CD4-positive, alpha-beta T cell treated with Interferon alpha-2 for 1 hour (primary cell): ENCODE results near the gene SGTA.

ENCODE experiments used
- DNase-seq, 2 donors: peaks; one replicate each; pipeline ENCODE4 v3.0.0-alpha.2; 2020 to 2022

Gene SGTA

GRCh38 chr19:2744113-2744512 lies 39.0 kb downstream of the SGTA start:
- DNase-seq: no peak

- DNase-seq: no peak
These were observed 40.0 kb downstream of the SGTA start for GRCh38 chr19:2743099-2743498.

DNA sequence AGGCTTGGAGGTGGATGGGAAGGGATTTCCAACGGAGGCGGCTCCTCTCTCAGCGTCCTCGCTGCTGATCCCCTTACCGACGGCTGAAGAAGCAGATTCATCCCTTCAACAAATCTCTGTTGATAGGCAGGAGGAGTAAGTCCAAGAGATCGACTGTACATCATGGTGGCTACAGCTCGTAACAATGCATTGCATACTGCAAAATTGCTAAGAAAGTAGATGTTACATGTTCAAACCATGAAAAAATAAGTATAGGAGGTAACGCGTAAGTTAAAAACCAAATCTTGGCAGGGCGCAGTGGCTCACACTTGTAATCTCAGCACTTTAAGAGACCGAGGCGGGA lies 42.8 kb downstream of the SGTA start:
- no peak for DNase-seq

DNA sequence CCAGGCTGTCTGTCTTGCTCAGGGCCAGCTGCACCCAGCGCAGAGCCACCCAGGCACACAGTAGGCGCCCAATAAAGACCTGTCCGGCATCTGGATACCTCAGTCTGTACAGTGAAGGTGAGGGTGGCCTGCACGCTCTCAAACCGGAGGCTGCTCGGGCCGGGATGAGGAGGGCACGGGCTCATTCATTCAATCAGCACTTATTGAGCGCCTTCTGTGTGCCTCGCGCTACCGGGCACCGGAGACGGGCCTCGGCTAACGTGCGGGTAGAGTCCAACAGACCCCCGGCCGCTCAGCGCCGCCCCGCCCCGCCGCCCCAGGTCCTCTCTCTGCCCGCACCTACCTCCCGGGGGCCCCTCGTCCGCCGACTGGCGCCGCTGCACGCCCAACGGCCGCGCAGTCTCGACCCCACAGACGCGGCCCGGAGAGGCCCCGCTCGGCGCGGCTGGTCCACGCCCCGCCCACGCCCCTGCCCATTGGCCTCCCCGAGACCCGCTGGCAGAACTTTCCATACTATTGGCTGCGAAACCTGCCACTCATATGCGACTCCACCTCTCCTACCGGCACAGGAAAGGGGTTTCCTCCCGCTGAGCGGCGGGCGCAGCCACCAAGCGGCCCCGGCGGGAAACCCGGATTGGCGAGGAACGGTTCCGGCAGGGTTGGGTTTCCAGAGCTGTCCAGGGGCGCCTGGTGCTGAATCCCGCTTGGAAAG lies 43.3 kb downstream of the SGTA start, which contains the start of gene SLC39A3:
TSS of gene SLC39A3 (minus strand) at position 416 of the 712 bp plus-strand sequence. CDS start 2,760 bp downstream, outside the sequence.
- peak; percentile 98 to 100 for DNase-seq

- no peak for DNase-seq
These were observed 46.4 kb downstream of the SGTA start for GRCh38 chr19:2736550-2737190.

DNA sequence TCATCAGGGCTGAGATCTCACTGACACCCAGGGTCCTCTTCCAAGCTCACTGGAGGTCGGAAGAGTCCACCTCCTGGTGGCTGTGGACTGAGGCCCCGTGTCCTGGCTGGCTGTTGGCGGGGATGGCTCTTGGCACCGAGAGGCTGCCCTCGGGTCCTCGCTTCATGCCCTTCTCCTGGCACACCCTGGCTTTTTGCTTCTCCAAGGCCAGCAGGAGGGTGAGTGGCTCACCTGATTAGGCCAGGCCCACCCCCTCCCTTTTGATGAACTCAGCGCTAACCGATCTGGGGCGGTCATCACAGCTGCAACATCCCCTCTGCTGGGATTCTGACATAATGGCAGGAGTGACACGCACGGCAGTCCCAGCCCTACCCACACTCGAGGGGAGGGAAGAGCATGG lies 47.7 kb downstream of the SGTA start:
- no peak for DNase-seq

DNA sequence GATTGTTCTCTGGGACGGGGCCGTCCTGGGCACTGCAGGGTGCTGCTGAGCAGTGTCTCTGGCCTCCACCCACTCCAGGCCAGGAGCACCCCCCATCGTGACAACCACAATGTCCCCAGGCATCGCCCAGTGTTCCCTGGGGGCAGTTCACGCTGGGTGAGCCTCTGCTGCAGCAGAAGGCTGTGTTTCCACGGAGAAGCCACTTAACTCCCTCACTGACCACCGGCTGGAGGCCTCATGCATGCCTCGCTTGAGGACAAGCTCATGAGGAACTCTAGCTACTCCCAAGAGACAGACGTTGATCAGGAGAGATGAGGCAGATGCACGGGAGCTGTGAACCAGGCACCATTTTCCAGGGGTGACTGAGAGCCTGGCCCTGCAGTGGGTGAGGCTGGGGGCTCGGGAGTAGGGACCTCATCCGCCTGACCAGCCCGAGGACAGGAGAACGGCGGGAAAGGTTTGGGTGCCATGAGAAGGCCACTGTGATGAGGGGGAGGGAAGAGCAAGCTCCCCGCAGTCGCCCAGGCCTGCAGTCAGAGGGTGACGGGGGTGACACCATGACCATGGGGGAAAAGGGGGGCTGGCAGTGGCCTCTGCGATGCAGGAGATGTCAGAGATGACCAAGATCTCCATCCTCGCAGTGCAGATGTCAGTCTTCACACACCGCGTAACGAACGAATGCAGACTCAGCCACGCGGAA lies 48.3 kb downstream of the SGTA start:
- no peak for DNase-seq

GRCh38 chr19:2733930-2734588 lies 49.0 kb downstream of the SGTA start:
- no peak for DNase-seq

- DNase-seq: no peak
These were observed 50.2 kb downstream of the SGTA start for GRCh38 chr19:2732883-2733282.

DNA sequence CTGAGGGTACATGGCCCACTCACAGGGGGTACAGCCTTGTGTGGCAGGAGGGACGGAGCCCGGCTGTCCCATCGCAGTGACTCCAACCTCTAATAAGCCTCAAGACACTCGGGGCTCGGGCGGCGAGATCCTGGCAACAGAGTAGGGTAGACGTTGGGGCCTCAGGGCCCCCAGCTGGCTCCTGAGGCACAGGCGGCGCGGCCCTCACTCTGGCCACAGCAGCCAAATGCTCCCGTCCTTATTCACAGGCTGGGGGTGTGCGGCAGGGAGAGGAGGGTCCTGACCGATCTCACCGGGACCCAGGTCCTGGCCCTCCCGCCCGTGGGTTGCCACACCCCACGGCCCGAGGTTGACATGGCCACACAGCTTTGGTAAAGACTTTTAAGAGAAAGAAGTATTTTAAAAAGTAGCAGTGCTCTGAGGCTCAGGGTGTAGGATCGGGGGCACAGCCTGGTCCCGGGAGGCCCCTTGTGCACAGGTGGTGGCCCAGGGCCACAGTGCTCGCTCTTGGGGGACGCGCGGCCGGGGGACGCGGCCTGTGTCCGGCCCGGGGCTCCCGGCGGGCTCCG lies 50.8 kb downstream of the SGTA start:
- no peak for DNase-seq

- DNase-seq: no peak
These were observed 51.7 kb downstream of the SGTA start for GRCh38 chr19:2731181-2731995.

- DNase-seq: no peak
These were observed 52.9 kb downstream of the SGTA start for GRCh38 chr19:2729943-2730818.

DNA sequence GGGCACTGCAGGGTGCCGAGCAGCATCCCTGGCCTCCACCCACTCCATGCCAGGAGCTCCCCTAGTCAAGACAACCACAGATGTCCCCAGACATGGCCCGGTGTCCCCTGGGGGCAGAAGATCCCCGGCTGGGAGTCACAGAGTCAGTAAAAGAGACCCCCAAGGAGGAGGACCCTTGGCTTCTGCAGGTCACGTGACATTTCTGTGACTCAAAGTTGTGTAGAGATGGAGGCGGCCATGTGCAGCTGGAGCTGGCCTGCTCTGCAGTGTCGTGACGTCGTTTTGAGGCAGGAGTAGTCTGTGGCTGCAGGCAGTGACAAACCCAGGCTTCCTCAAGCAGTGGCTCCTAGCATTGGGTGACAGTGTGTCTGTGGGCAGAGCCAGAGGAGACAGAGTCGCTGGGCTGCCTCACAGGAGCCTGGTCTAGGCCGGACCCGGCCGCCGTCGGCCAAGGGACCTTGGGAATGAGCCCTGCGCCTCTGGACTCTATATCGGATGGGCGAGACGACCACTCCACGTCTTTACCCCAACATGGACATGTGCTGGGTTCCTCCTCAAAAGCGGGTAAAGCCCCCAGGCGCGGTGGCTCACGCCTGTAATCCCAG lies 54.2 kb downstream of the SGTA start:
- no peak for DNase-seq

- DNase-seq: no peak
These were observed 55.5 kb downstream of the SGTA start for GRCh38 chr19:2727640-2727944.

GRCh38 chr19:2726904-2727639 lies 56.0 kb downstream of the SGTA start:
- no peak for DNase-seq

DNA sequence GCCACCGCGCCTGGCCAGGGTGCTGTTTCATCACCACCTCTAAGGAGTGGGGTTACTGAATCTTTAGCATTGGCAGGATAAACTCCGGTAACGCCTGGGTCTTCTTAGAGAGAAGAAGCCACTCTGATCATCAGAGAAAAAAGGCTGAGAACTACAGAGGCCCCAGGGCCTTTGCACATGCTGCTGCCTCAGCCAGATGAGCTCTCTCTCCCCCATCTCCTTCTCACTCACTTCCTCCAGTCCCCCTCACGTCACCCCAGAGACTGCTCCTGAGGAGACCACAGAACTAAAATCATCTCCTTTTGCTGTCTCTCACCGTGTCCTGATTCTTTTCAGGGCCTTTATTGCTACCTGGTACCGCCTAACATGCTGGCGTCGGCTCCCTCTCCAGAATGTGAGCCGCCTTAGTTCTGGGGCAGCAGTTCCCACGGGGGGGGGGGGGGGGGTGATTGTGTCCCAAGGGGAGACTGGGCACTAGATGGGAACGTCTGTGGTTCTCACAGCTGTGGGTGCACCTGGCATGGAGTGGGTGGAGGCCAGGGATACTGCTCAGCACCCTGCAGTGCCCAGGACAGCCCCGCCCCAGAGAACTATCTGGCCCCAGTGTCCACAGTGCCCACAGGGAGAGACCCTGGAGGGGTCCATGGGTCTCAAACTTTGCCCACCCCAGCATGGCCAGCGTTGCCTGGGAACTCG lies 56.8 kb downstream of the SGTA start:
- DNase-seq: no peak

- DNase-seq: no peak
These were observed 58.9 kb downstream of the SGTA start for GRCh38 chr19:2724148-2724557.

GRCh38 chr19:2723747-2724146 lies 59.3 kb downstream of the SGTA start:
- no peak for DNase-seq

GRCh38 chr19:2723345-2723715 lies 59.7 kb downstream of the SGTA start:
- DNase-seq: no peak
